ENCODE results near the gene JRKL. TPM values are rescaled to one million over a fixed set of nuclear protein-coding genes. Genes with fewer than 3 reads are reported as not detected.

The JRKL gene
- 11.1 and 12.5 TPM in 2 replicates for total RNA-seq

DNA sequence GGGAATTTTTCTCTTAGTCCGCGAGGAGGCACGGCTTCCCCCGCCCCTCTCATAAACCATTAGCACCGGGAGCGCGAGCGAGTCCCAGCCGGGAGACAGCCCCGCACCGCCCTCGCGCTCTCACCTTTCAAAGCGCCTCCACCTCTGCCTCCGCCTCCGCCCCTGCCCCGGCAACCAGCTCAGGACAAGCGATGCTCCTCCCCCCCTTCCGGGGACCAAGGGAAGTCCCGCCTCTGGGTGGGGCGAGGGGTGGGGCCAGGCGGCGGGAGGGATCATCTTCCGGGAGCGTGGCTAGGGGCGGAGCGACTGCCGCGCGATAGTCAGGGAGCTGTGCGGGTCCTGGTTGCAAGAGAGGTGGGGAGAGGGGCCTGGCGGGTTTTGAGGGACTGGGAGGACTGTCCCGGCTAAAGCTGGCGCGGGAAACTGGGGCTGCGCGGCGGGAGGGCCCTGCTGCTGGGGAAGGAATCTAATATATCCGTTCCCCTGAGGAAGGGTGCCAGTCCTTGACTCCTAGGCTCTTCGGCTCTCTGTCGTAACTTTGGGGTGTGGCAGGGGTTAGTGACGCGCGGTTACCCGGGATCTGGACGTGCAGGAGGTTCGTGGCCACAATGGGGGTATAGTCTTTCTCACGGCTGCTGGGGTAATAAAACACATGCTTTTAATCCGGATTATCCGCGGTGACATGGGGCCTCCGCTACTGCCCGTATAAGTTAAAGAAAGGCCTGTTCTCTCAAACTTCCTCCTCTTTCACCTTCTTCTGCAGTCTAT is at the start of gene JRKL, which contains the start of gene CCDC82:
Gene JRKL, plus strand, starts transcription at position 294 of the 768 bp plus-strand sequence. CDS start 637 bp downstream, outside the sequence.
Gene CCDC82, minus strand, starts transcription at position 193 of the 768 bp plus-strand sequence. CDS start 5,165 bp downstream, outside the sequence.

GRCh38 chr11:96342961-96343711 is 46.7 kb upstream of the JRKL start, which contains the start of gene MAML2:
Gene MAML2, minus strand, starts transcription at chr11:96343195. Its CDS starts 1,300 bp downstream, at chr11:96341895.

Small RNAs within 50 kb of the gene (small RNA-seq; reads per million reads assigned to genes)
- not detected for gene MIR1260B

Other genes starting within 250 kb of the JRKL start
- gene MAML2, start 46.8 kb upstream of the JRKL start, total RNA-seq, result 14.1 and 15.6 TPM in 2 replicates
- gene CCDC82, start 101 bp upstream of the JRKL start, total RNA-seq, result 46.7 and 51.3 TPM in 2 replicates